HUES48 (cell line): ENCODE measurements around the gene PDGFRA.
"Not testable (repeated sequence)": the region's sequence is repeated elsewhere in the genome, so short reads cannot be mapped to it uniquely, and the experiment has no call there.

Experiments
- H3K27ac ChIP-seq: one replicate; pipeline ENCODE4 v1.7.0; 2013; ENCODE audit warnings: low read depth, low read length, inconsistent platforms
- H3K27me3 ChIP-seq: 2 replicates; pipeline ENCODE4 v1.6.1; 2013; ENCODE audit warnings: mild to moderate bottlenecking, low read length; ENCODE audit not compliant: control insufficient read depth, insufficient read depth
- H3K36me3 ChIP-seq: 2 replicates; pipeline ENCODE4 v1.6.1; 2013; ENCODE audit warnings: low read length; ENCODE audit not compliant: control insufficient read depth, insufficient read depth
- H3K4me1 ChIP-seq: 2 replicates; pipeline ENCODE4 v1.6.1; 2013; ENCODE audit warnings: mild to moderate bottlenecking, low read length; ENCODE audit not compliant: control insufficient read depth, insufficient read depth
- H3K4me3 ChIP-seq: 2 replicates; pipeline ENCODE4 v1.5.1; 2013; ENCODE audit warnings: mild to moderate bottlenecking, low read depth, low read length
- H3K9ac ChIP-seq: 2 replicates; pipeline ENCODE4 v1.6.1; 2013; ENCODE audit warnings: mild to moderate bottlenecking, low read depth, low read length, moderate library complexity
- H3K9me3 ChIP-seq: 2 replicates; pipeline ENCODE4 v1.6.1; 2013; ENCODE audit warnings: low read length; ENCODE audit not compliant: control insufficient read depth, insufficient read depth

Gene PDGFRA

DNA sequence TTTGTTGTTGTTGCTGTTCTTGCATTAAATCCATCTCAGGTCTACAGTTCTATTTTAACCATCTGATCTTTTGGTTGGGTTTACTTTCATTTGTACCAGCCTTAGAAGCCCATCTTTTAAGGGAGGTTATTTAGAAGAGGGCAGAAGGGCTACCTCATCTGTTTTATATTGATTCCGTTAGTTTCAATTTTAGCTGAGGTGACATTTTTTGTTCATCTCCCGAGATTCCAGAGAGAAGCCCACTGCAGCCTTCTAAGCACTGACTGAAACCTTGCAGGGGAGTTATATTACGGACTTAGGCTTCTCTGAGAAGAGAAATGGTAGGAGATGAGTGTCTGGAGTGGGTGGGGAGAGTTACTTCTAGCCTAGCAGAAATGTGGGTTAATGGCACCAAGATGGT lies 101.8 kb downstream of the PDGFRA start:
- no peak overlapping the region for H3K4me3 ChIP-seq
- H3K27me3 ChIP-seq, result no peaks in the 10 kb centered on the region
- H3K27ac ChIP-seq, result no peak overlapping the region
- no peak overlapping the region for H3K9ac ChIP-seq
- H3K9me3 ChIP-seq, result peaks cover 6% of the 10 kb centered on the region; the same call in 1 of the 2 replicates
- no peaks in the 10 kb centered on the region for H3K4me1 ChIP-seq
- H3K36me3 ChIP-seq, result no peaks in the 10 kb centered on the region

DNA sequence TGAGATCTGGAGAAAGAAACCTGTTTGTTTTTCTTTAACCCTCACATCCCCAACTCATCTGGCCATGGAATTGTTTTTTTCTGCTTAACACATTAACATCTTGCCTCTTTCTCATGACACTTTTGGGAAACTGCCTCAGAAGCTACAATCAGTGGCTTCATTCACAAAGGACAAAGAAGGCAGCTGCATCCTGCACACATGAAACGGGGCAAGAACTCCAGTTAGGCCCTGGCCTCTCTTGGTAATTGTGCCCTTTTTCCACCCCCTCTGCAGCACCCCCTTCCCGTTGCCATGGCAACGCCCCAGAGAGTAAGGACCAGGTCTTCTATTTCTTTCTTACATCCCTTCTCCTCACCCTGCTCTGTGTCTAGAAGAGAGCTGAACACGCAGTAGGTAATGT lies 103.4 kb downstream of the PDGFRA start:
- H3K4me1 ChIP-seq, result no peaks in the 10 kb centered on the region
- no peaks in the 10 kb centered on the region for H3K9me3 ChIP-seq
- no peak overlapping the region for H3K4me3 ChIP-seq
- no peak overlapping the region for H3K27ac ChIP-seq
- no peaks in the 10 kb centered on the region for H3K27me3 ChIP-seq
- no peak overlapping the region for H3K9ac ChIP-seq
- H3K36me3 ChIP-seq, result no peaks in the 10 kb centered on the region

DNA sequence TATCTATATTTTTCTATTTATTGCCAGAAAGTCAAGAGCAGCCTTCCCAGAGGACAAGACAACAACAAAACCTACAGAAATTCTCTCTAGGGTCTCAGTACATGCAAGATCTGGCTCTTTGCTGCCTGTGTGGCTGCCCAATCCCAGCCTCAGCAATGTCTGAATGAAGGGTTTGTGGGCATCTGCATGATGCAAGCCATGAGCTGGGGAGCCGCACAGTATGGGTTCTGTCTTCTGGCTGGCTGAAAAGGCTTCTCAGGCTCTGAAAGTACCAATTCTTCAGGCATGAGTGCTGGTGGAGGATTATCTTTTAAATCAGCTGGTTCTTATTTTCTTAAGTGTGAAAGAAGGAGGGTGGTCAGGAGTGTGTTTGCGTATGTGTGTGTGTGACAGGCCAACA lies 104.6 kb downstream of the PDGFRA start:
- Histone ChIP-seq H3K27me3 (no peaks in the 10 kb centered on the region), H3K9ac (no peak overlapping the region), H3K9me3 (no peaks in the 10 kb centered on the region), H3K4me1 (no peaks in the 10 kb centered on the region), H3K4me3 (no peak overlapping the region), H3K27ac (no peak overlapping the region), H3K36me3 (no peaks in the 10 kb centered on the region)

DNA sequence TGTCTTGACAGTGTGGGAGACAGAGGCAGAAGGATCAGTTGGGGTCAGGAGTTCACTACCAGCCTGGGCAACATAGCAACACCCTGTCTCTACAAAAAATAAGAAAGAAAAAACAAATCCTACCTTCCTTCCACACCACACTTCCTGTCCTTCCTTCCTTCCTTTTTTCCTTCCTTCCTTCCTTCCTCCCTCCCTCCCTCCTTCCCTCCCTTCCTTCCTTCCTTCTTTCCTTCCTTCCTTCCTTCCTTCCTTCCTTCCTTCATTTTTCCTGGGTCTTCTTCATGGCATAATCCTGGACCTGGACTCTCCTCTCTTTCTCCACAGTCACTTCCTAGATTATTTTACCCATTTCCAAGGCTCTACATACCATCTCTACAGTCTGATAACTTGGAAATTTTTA lies 105.7 kb downstream of the PDGFRA start:
- H3K27me3 ChIP-seq, H3K9ac ChIP-seq, H3K4me1 ChIP-seq, H3K9me3 ChIP-seq, H3K4me3 ChIP-seq, H3K27ac ChIP-seq, H3K36me3 ChIP-seq: not testable (repeated sequence)

- Histone ChIP-seq H3K4me1 (no peaks in the 10 kb centered on the region), H3K27me3 (no peaks in the 10 kb centered on the region), H3K27ac (no peak overlapping the region), H3K36me3 (no peaks in the 10 kb centered on the region), H3K4me3 (no peak overlapping the region), H3K9ac (no peak overlapping the region), H3K9me3 (no peaks in the 10 kb centered on the region)
These were observed 107.9 kb downstream of the PDGFRA start for GRCh38 chr4:54337009-54337408.

DNA sequence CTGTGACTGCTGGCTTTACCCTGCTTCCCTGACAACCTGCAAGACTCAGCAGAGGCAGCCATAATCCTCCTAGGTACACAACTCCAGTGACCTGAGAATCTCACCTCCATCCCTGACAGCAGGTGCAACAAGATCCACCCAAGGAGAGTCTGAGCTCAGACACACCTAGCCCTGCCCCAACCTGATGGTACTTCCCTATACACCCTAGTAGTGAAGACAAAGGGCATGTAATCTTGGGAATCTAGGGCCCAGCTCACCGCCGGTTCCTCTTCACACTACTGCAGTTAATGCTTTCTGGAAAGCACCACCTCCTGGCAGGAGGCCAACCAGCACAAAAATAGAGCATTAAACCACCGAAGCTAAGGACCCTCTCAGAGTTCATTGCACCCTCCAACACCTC lies 113.0 kb downstream of the PDGFRA start:
- H3K4me1 ChIP-seq, H3K9ac ChIP-seq, H3K9me3 ChIP-seq, H3K27me3 ChIP-seq, H3K27ac ChIP-seq, H3K4me3 ChIP-seq, H3K36me3 ChIP-seq: not testable (repeated sequence)
